Prostate gland (tissue), 2 donors: ENCODE results near the gene MOK.

Experiments used
- POLR2AphosphoS5 ChIP-seq: sonication (generic); formaldehyde crosslinking; IDR thresholded peaks from one replicate; pipeline ENCODE4 v1.6.1; 2017; ENCODE audit warnings: antibody characterized with exemption
- TF ChIP-seq, protein P1 (sequence below), 4 experiments: fragments of 200-600 bp in 2 of 4; fragments of 450-650 bp in 2 of 4; sonication (generic) in 2 of 4; IDR thresholded peaks; 1 replicate in 3 of 4; 2 replicates in 1 of 4; pipeline ENCODE4 v1.5.1; 2016 to 2019; ENCODE audit warnings: antibody characterized with exemption in 4 of 4, mild to moderate bottlenecking in 2 of 4, moderate library complexity in 2 of 4

DNA sequence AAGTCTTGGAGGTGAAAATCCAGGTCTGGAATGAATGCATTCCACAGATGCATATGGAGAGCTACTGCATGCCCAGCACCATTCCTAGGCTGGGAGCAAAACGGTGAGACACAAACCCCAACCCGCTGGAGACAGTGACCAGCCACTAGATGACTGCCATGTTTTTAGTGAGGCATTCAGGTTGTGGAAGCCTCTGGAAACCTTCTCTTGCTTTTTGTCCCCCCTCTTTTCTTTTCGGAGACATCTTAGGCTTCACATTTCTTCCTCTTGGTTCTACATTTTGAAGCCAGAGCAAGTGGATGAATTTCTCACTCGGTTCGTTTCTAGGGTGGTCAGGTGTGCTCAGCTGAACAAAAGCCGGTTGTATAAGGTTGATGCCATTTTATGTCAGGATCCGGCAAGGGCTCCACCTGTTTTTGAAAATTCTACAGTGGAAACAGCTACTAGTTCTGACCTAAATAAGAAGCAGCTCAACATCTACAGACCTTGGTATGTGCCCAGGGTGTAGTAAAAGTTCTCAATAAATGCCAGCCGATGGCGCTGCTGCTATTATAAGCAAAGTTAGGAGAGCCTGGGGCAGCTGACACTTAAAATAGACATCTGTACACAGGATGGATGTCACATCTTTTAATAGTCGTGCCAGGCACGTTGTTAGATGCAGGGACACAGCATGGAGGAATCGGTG, 12.7 kb upstream of the MOK start:
- TF ChIP-seq, protein P1, sequence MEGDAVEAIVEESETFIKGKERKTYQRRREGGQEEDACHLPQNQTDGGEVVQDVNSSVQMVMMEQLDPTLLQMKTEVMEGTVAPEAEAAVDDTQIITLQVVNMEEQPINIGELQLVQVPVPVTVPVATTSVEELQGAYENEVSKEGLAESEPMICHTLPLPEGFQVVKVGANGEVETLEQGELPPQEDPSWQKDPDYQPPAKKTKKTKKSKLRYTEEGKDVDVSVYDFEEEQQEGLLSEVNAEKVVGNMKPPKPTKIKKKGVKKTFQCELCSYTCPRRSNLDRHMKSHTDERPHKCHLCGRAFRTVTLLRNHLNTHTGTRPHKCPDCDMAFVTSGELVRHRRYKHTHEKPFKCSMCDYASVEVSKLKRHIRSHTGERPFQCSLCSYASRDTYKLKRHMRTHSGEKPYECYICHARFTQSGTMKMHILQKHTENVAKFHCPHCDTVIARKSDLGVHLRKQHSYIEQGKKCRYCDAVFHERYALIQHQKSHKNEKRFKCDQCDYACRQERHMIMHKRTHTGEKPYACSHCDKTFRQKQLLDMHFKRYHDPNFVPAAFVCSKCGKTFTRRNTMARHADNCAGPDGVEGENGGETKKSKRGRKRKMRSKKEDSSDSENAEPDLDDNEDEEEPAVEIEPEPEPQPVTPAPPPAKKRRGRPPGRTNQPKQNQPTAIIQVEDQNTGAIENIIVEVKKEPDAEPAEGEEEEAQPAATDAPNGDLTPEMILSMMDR (IDR thresholded peaks at IDR 0.05): no peak
- TF ChIP-seq POLR2AphosphoS5: no peak
